ENCODE results near the gene CPA4.

CPA4 gene

DNA sequence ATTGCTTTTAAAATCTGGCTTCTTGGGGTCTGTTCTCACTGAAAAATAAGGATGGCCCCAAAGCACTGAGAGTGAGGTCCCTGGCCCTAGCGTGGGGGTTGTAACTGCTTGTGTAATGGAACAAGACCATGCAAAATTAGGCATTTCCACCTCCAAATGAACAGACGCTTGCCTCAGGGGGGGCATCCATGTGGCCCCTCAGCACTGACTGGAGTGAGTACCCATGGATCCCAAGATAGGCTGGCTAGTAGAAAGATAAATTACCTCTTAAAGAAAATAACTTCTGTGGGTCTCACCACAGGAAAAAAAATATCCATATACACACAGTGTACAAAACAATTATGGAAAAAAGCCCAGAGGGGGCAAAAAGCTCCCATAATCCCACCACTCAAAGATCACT is 72.1 kb downstream of the CPA4 start:
- H3K4me3 ChIP-seq (ENCODE audit: low read length): no peak overlapping the region
- no peaks in the 10 kb centered on the region for H3K9me3 ChIP-seq (ENCODE audit: control insufficient read depth, insufficient read depth, low read length)
- H3K4me2 ChIP-seq (ENCODE audit: low read length): no peak overlapping the region
- H3K27me3 ChIP-seq (ENCODE audit: control insufficient read depth, low read length): peaks cover 4% of the 10 kb centered on the region
- no peaks in the 10 kb centered on the region for H3K9me2 ChIP-seq (replicated peaks; ENCODE audit: control insufficient read depth, low read length)
- no peak overlapping the region for H3K27ac ChIP-seq (ENCODE audit: low read depth, low read length)
- H3K36me3 ChIP-seq (ENCODE audit: control insufficient read depth, low read length): no peaks in the 10 kb centered on the region
- H4K20me1 ChIP-seq (ENCODE audit: control insufficient read depth, insufficient read depth, low read depth, low read length): no peaks in the 10 kb centered on the region
- H3K79me2 ChIP-seq (ENCODE audit: control insufficient read depth, low read length): no peaks in the 10 kb centered on the region
- TF ChIP-seq, protein P1, sequence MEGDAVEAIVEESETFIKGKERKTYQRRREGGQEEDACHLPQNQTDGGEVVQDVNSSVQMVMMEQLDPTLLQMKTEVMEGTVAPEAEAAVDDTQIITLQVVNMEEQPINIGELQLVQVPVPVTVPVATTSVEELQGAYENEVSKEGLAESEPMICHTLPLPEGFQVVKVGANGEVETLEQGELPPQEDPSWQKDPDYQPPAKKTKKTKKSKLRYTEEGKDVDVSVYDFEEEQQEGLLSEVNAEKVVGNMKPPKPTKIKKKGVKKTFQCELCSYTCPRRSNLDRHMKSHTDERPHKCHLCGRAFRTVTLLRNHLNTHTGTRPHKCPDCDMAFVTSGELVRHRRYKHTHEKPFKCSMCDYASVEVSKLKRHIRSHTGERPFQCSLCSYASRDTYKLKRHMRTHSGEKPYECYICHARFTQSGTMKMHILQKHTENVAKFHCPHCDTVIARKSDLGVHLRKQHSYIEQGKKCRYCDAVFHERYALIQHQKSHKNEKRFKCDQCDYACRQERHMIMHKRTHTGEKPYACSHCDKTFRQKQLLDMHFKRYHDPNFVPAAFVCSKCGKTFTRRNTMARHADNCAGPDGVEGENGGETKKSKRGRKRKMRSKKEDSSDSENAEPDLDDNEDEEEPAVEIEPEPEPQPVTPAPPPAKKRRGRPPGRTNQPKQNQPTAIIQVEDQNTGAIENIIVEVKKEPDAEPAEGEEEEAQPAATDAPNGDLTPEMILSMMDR (IDR thresholded peaks at IDR 0.05; ENCODE audit: low read depth, low read length, poor library complexity, severe bottlenecking): no peak
- TF ChIP-seq EZH2phosphoT487 (IDR thresholded peaks at IDR 0.05; ENCODE audit: borderline replicate concordance, low read length): no peak
- H3F3A ChIP-seq (ENCODE audit: control insufficient read depth, insufficient read depth): no peaks in the 10 kb centered on the region
- no peaks in the 10 kb centered on the region for H3K4me1 ChIP-seq (ENCODE audit: control insufficient read depth, low read length)

DNA sequence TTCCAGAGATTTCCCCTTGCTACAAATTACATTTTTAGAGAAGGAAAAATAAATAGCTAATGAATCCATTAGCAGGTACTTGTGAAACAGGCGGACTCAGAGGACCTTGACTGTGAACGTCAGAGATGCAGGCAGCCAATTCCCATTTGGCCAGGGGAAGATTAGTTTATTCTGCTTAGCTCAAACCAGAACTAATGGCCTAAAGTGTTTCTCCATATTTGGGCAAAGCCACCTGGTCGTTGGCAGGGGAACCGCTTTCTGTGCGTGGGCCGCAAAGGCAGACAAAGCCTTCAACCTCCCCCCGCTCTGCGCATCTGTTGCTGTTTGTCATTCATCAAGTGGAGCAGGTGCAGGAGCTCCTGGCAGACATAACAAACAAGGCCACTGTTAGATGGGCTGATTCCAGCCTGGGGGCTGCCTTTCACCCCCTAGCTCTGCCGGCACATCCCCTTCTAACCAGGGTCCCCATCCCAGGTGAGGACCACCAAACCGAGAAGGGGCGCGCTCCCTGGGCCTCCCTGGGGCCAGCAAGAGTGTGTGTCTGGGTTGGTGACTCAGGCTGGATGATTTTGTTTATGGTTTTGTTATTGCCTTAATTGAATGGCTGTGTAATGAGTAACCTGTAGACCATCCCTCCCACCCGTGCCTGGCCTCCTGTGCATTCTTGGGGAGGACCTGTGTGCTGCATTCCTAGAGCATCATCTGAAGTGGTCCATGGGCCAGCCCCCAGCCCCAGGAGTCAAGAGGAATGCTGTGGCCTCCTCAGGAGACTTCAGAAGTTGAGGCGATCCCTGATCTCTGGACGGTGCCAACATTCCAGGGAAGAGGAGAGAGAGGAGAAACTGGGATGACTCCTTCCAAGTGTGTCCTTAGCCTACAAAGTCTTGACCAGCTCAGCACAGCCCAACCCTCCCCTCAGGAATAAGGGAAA is 72.8 kb downstream of the CPA4 start:
- H3K9me3 ChIP-seq (ENCODE audit: control insufficient read depth, insufficient read depth, low read length): no peaks in the 10 kb centered on the region
- H4K20me1 ChIP-seq (ENCODE audit: control insufficient read depth, insufficient read depth, low read depth, low read length): no peaks in the 10 kb centered on the region
- H3K4me3 ChIP-seq (ENCODE audit: low read length): no peak overlapping the region
- no peak overlapping the region for H3K4me2 ChIP-seq (ENCODE audit: low read length)
- H3K9me2 ChIP-seq (replicated peaks; ENCODE audit: control insufficient read depth, low read length): no peaks in the 10 kb centered on the region
- no peaks in the 10 kb centered on the region for H3K36me3 ChIP-seq (ENCODE audit: control insufficient read depth, low read length)
- H3K79me2 ChIP-seq (ENCODE audit: control insufficient read depth, low read length): no peaks in the 10 kb centered on the region
- TF ChIP-seq EZH2phosphoT487 (IDR thresholded peaks at IDR 0.05; ENCODE audit: borderline replicate concordance, low read length): no peak
- TF ChIP-seq, protein P1 (IDR thresholded peaks at IDR 0.05; ENCODE audit: low read depth, low read length, poor library complexity, severe bottlenecking): no peak
- no peak overlapping the region for H3K27ac ChIP-seq (ENCODE audit: low read depth, low read length)
- H3F3A ChIP-seq (ENCODE audit: control insufficient read depth, insufficient read depth): no peaks in the 10 kb centered on the region
- no peaks in the 10 kb centered on the region for H3K4me1 ChIP-seq (ENCODE audit: control insufficient read depth, low read length)
- H3K27me3 ChIP-seq (ENCODE audit: control insufficient read depth, low read length): peaks cover 4% of the 10 kb centered on the region

DNA sequence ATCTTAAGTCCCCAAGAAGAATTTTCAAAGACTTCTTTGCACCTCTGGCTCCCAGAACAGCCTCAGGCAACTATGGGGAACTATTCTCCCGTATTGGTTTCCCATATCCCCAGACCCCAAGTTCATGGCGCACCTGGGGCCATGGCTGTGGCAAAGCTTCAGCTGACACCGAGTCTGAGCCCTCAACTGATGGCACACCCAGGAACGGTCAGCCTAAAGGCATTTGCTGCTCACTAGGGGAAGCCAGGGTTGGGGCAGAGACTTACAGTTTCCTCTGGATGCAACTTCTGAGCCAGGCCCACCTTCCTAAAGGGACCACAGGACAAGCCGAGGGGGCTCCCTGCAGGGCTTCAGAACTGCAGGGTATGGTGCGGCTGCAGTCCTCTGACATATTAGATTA is 73.6 kb downstream of the CPA4 start:
- Histone ChIP-seq H3K79me2 (ENCODE audit: control insufficient read depth, low read length) (no peaks in the 10 kb centered on the region), H3K4me3 (ENCODE audit: low read length) (no peak overlapping the region), H3K9me3 (ENCODE audit: control insufficient read depth, insufficient read depth, low read length) (no peaks in the 10 kb centered on the region), H3K27me3 (ENCODE audit: control insufficient read depth, low read length) (peaks cover 4% of the 10 kb centered on the region), H3K4me1 (ENCODE audit: control insufficient read depth, low read length) (no peaks in the 10 kb centered on the region), H3K4me2 (ENCODE audit: low read length) (no peak overlapping the region), H3K36me3 (ENCODE audit: control insufficient read depth, low read length) (no peaks in the 10 kb centered on the region), H3F3A (ENCODE audit: control insufficient read depth, insufficient read depth) (no peaks in the 10 kb centered on the region), H3K9me2 (replicated peaks; ENCODE audit: control insufficient read depth, low read length) (no peaks in the 10 kb centered on the region), H3K27ac (ENCODE audit: low read depth, low read length) (no peak overlapping the region), H4K20me1 (ENCODE audit: control insufficient read depth, insufficient read depth, low read depth, low read length) (no peaks in the 10 kb centered on the region)
- TF ChIP-seq EZH2phosphoT487 (IDR thresholded peaks at IDR 0.05; ENCODE audit: borderline replicate concordance, low read length): no peak
- TF ChIP-seq, protein P1 (IDR thresholded peaks at IDR 0.05; ENCODE audit: low read depth, low read length, poor library complexity, severe bottlenecking): no peak
